Measurements from ENCODE around the gene EFHD1.

DNA sequence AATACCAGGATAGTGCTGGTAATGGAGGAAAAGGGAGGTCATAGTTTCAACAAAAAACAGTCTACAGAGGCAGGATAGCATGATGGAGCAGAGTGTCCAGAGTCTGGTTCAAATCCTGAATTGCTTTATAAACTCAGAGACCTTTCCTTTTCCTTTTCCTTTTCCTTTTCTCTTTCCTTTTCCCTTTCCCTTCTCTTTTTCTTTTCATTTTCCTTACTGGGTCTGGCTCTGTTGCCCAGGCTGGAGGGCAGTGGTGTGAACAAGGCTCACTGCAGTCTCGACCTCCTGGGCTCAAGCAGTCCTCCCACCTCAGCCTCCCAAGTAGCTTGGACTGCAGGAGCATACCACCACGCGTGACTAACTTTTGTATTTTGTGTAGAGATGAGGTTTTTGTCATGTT, 95.4 kb downstream of the EFHD1 start:
- TF ChIP-seq TAF1 (IDR thresholded peaks at IDR 0.05; ENCODE audit: borderline replicate concordance, low read depth, low read length) (no peak), POLR2A (IDR thresholded peaks at IDR 0.05; ENCODE audit: low read depth, low read length) (no peak), POLR2AphosphoS5 (IDR thresholded peaks at IDR 0.05; ENCODE audit: low read depth, low read length) (no peak)
